Astrocyte (in vitro differentiated cells and primary cell): ENCODE measurements around the gene SORD. TPM values are rescaled to one million over a fixed set of nuclear protein-coding genes. Genes with fewer than 3 reads are reported as not detected.
A peak's percentile ranks its signal among the peaks of the same experiment; 100 is the strongest.

Source experiments
- DNase-seq: peaks from one replicate; pipeline ENCODE4 v3.0.0-alpha.2; 2010; ENCODE audit warnings: low read depth
- FAIRE-seq: peaks from 2 replicates; lab custom pipeline; 2011; peaks lifted over from hg19 to GRCh38; lab: Jason Lieb, UNC
- H2AFZ ChIP-seq: 2 replicates; pipeline ENCODE4 v1.6.0; 2012; ENCODE audit warnings: low read depth, low read length, inconsistent platforms
- H3K27ac ChIP-seq: 2 replicates; pipeline ENCODE4 v1.5.1; 2011; ENCODE audit warnings: low read depth, low read length, inconsistent platforms
- H3K27me3 ChIP-seq: 2 replicates; pipeline ENCODE4 v1.6.0; 2011; ENCODE audit warnings: low read length, inconsistent platforms; ENCODE audit not compliant: insufficient read depth
- H3K36me3 ChIP-seq: 2 replicates; pipeline ENCODE4 v1.5.1; 2011; ENCODE audit warnings: low read length, inconsistent platforms; ENCODE audit not compliant: insufficient read depth
- H3K4me1 ChIP-seq: 2 replicates; pipeline ENCODE4 v1.5.1; 2011; ENCODE audit warnings: low read length, inconsistent platforms; ENCODE audit not compliant: insufficient read depth
- H3K4me2 ChIP-seq: 2 replicates; pipeline ENCODE4 v1.6.0; 2012; ENCODE audit warnings: low read length, inconsistent platforms
- H3K4me3 ChIP-seq: 2 replicates; pipeline ENCODE4 v1.5.1; 2011; ENCODE audit warnings: low read depth, mild to moderate bottlenecking, low read length, inconsistent platforms; ENCODE audit not compliant: insufficient read depth
- H3K79me2 ChIP-seq: 2 replicates; pipeline ENCODE4 v1.6.0; 2012; ENCODE audit warnings: mild to moderate bottlenecking, low read length, inconsistent platforms; ENCODE audit not compliant: insufficient read depth
- H3K9ac ChIP-seq: 2 replicates; pipeline ENCODE4 v1.6.0; 2012; ENCODE audit warnings: mild to moderate bottlenecking, low read length, inconsistent platforms
- H3K9me3 ChIP-seq: 2 replicates; pipeline ENCODE4 v1.5.1; 2012; ENCODE audit warnings: low read depth, mild to moderate bottlenecking, low read length, inconsistent platforms; ENCODE audit not compliant: insufficient read depth
- H4K20me1 ChIP-seq: 2 replicates; pipeline ENCODE4 v1.6.0; 2012; ENCODE audit warnings: low read length, inconsistent platforms; ENCODE audit not compliant: insufficient read depth
- H3K27ac Mint-ChIP-seq: one replicate; pipeline ENCODE4 v1.8.0; 2021; ENCODE audit warnings: mild to moderate bottlenecking, mixed read lengths; ENCODE audit not compliant: unreplicated experiment
- H3K27me3 Mint-ChIP-seq: one replicate; pipeline ENCODE4 v1.8.0; 2021; ENCODE audit warnings: low read depth, mixed read lengths; ENCODE audit not compliant: unreplicated experiment
- H3K36me3 Mint-ChIP-seq: one replicate; pipeline ENCODE4 v1.8.0; 2021; ENCODE audit warnings: low read depth, mixed read lengths; ENCODE audit not compliant: unreplicated experiment
- H3K4me1 Mint-ChIP-seq: one replicate; pipeline ENCODE4 v1.8.0; 2021; ENCODE audit warnings: low read depth, mixed read lengths; ENCODE audit not compliant: unreplicated experiment
- H3K4me3 Mint-ChIP-seq: one replicate; pipeline ENCODE4 v1.8.0; 2021; ENCODE audit warnings: mild to moderate bottlenecking, moderate library complexity, mixed read lengths; ENCODE audit not compliant: unreplicated experiment
- H3K9me3 Mint-ChIP-seq: one replicate; pipeline ENCODE4 v1.8.0; 2021; ENCODE audit warnings: mild to moderate bottlenecking, mixed read lengths; ENCODE audit not compliant: unreplicated experiment
- CTCF ChIP-seq: IDR thresholded peaks from 2 replicates; pipeline ENCODE4 v1.5.1; 2011; ENCODE audit warnings: low read depth, mild to moderate bottlenecking, inconsistent platforms, low read length, moderate library complexity; ENCODE audit not compliant: insufficient read depth
- EZH2 ChIP-seq: IDR thresholded peaks from 2 replicates; pipeline ENCODE4 v1.6.1; 2012; ENCODE audit warnings: mild to moderate bottlenecking, low read length, inconsistent platforms; ENCODE audit not compliant: insufficient read depth
- total RNA-seq: library from RNA; stranded (reverse); gene quantifications from 2 replicates; pipeline ENCODE4 v1.2.1, GENCODE V29; 2021

The SORD gene
- total RNA-seq, 1 donor from 2014 or later = 26.2 TPM

- H3K4me1 Mint-ChIP-seq = peaks cover 10% of the 10 kb centered on the region
- Histone ChIP-seq H3K4me2 (no peak overlapping the region), H3K9ac (no peak overlapping the region), H3K36me3 (no peaks in the 10 kb centered on the region), H4K20me1 (no peaks in the 10 kb centered on the region), H3K9me3 (peaks cover 3% of the 10 kb centered on the region), H2AFZ (no peak overlapping the region), H3K4me1 (no peaks in the 10 kb centered on the region), H3K79me2 (no peaks in the 10 kb centered on the region), H3K27ac (no peak overlapping the region), H3K27me3 (peaks cover 28% of the 10 kb centered on the region), H3K4me3 (no peak overlapping the region)
- no peak for TF ChIP-seq CTCF
- no peak for TF ChIP-seq EZH2
- H3K27me3 Mint-ChIP-seq = peaks cover 16% of the 10 kb centered on the region
- no peaks in the 10 kb centered on the region for H3K36me3 Mint-ChIP-seq
- DNase-seq (peak; percentile 13), FAIRE-seq (no peak)
- no peak overlapping the region for H3K4me3 Mint-ChIP-seq
- H3K9me3 Mint-ChIP-seq = peaks cover 2% of the 10 kb centered on the region
- peak overlapping the region; percentile 64 for H3K27ac Mint-ChIP-seq
Measured at GRCh38 chr15:45091161-45091560, 68.2 kb downstream of the SORD start.

- Mint-ChIP-seq H3K4me3 (no peak overlapping the region), H3K27ac (no peak overlapping the region), H3K9me3 (peaks cover 2% of the 10 kb centered on the region), H3K4me1 (peaks cover 10% of the 10 kb centered on the region), H3K27me3 (peaks cover 21% of the 10 kb centered on the region), H3K36me3 (no peaks in the 10 kb centered on the region)
- Histone ChIP-seq H4K20me1 (no peaks in the 10 kb centered on the region), H3K4me3 (no peak overlapping the region), H3K4me2 (no peak overlapping the region), H3K9me3 (peaks cover 3% of the 10 kb centered on the region), H3K4me1 (no peaks in the 10 kb centered on the region), H3K27me3 (peaks cover 28% of the 10 kb centered on the region), H3K27ac (no peak overlapping the region), H3K9ac (no peak overlapping the region), H2AFZ (no peak overlapping the region), H3K36me3 (no peaks in the 10 kb centered on the region), H3K79me2 (no peaks in the 10 kb centered on the region)
- TF ChIP-seq EZH2 (no peak), CTCF (no peak)
- FAIRE-seq = no peak
- DNase-seq = no peak
Measured at GRCh38 chr15:45091576-45091975, 68.6 kb downstream of the SORD start.

GRCh38 chr15:45093013-45093412 is 70.0 kb downstream of the SORD start:
- H3K4me1 ChIP-seq = no peaks in the 10 kb centered on the region
- H3K36me3 ChIP-seq = no peaks in the 10 kb centered on the region
- peaks cover 5% of the 10 kb centered on the region for H3K9me3 Mint-ChIP-seq
- H4K20me1 ChIP-seq = no peaks in the 10 kb centered on the region
- H3K27me3 Mint-ChIP-seq = peaks cover 31% of the 10 kb centered on the region
- H3K4me3 Mint-ChIP-seq = no peak overlapping the region
- H3K4me1 Mint-ChIP-seq = peaks cover 10% of the 10 kb centered on the region
- peaks cover under 1% of the 10 kb centered on the region for H3K9me3 ChIP-seq
- peaks cover 20% of the 10 kb centered on the region for H3K27me3 ChIP-seq
- TF ChIP-seq EZH2 = no peak
- TF ChIP-seq CTCF = no peak
- H3K27ac ChIP-seq = no peak overlapping the region
- H3K79me2 ChIP-seq = no peaks in the 10 kb centered on the region
- H3K4me3 ChIP-seq = no peak overlapping the region
- H3K4me2 ChIP-seq = no peak overlapping the region
- H3K9ac ChIP-seq = no peak overlapping the region
- peak overlapping the region; percentile 41 for H3K27ac Mint-ChIP-seq
- no peaks in the 10 kb centered on the region for H3K36me3 Mint-ChIP-seq
- DNase-seq (no peak), FAIRE-seq (no peak)
- H2AFZ ChIP-seq = no peak overlapping the region
